LNCaP clone FGC (cell line): Measurements from ENCODE around the gene BRIP1.

Experiments
- DNase-seq: peaks from one replicate; pipeline ENCODE4 v3.0.0-alpha.2; 2011; ENCODE audit warnings: low read depth
- H3K4me3 ChIP-seq: 2 replicates; pipeline ENCODE4 v1.5.1; 2011; ENCODE audit warnings: mild to moderate bottlenecking, low read depth, low read length, control low read depth
- CTCF ChIP-seq: IDR thresholded peaks from 2 replicates; pipeline ENCODE4 v1.5.1; 2012; ENCODE audit warnings: mild to moderate bottlenecking; ENCODE audit not compliant: control insufficient read depth, insufficient read depth; ENCODE audit errors: extremely low read depth

BRIP1 gene

GRCh38 chr17:61749823-61750404 lies 113.4 kb downstream of the BRIP1 start:
- TF ChIP-seq CTCF: no peak
- H3K4me3 ChIP-seq: no peak overlapping the region
- DNase-seq: no peak

- DNase-seq: no peak
- no peak overlapping the region for H3K4me3 ChIP-seq
- no peak for TF ChIP-seq CTCF
Observed at GRCh38 chr17:61746248-61746985, 116.9 kb downstream of the BRIP1 start.

- DNase-seq: no peak
- no peak overlapping the region for H3K4me3 ChIP-seq
- TF ChIP-seq CTCF: no peak
Observed at GRCh38 chr17:61744804-61745203, 118.5 kb downstream of the BRIP1 start.

- no peak for DNase-seq
Observed at GRCh38 chr17:61744252-61744651, 119.1 kb downstream of the BRIP1 start.

GRCh38 chr17:61743766-61744165 lies 119.6 kb downstream of the BRIP1 start:
- no peak overlapping the region for H3K4me3 ChIP-seq
- DNase-seq: no peak
- TF ChIP-seq CTCF: no peak

More at GRCh38 chr17:61744252-61744651, 119.1 kb downstream of the BRIP1 start:
- H3K4me3 ChIP-seq: no peak overlapping the region
- TF ChIP-seq CTCF: no peak

- H3K4me3 ChIP-seq: no peak overlapping the region
- no peak for DNase-seq
- TF ChIP-seq CTCF: no peak
Observed at GRCh38 chr17:61739002-61739401, 124.3 kb downstream of the BRIP1 start.
